ENCODE results near the gene TMEM30A.
A peak's percentile ranks its signal among the peaks of the same experiment; 100 is the strongest.

Gene TMEM30A

GRCh38 chr6:75211920-75212590, 72.5 kb downstream of the TMEM30A start:
- no peak for DNase-seq

- DNase-seq = peak; percentile 68
Measured at GRCh38 chr6:75210885-75211739, 73.5 kb downstream of the TMEM30A start.

GRCh38 chr6:75209184-75209723, 75.3 kb downstream of the TMEM30A start:
- no peak for DNase-seq

- peak; percentile 66 for DNase-seq
Measured at GRCh38 chr6:75208298-75209183, 76.1 kb downstream of the TMEM30A start.

GRCh38 chr6:75206576-75207342, 77.8 kb downstream of the TMEM30A start:
- no peak for DNase-seq

GRCh38 chr6:75205776-75206575, 78.6 kb downstream of the TMEM30A start, which contains the start of gene COL12A1:
COL12A1 (minus strand) TSS chr6:75206053; CDS start chr6:75202792, 3,261 bp downstream.
- no peak for DNase-seq

- DNase-seq = no peak
Measured at GRCh38 chr6:75204959-75205775, 79.4 kb downstream of the TMEM30A start.

GRCh38 chr6:75204217-75204958, 80.2 kb downstream of the TMEM30A start:
- peak; percentile 3 for DNase-seq

GRCh38 chr6:75203721-75204120, 80.9 kb downstream of the TMEM30A start:
- no peak for DNase-seq

Measured in NCI-H1436 (cell line).